Adrenal gland (tissue), 5 donors: ENCODE results near the gene ZNF136.

Source experiments
- POLR2A ChIP-seq, 2 donors: fragments of 450-650 bp; IDR thresholded peaks; one replicate each; pipeline ENCODE4 v1.6.1; 2017; ENCODE audit warnings: antibody characterized with exemption in 2 of 2, mild to moderate bottlenecking in 2 of 2, moderate library complexity in 1 of 2
- TF ChIP-seq, protein P1 (sequence below), 6 experiments: fragments of 450-650 bp in 4 of 6; fragments of 200-600 bp in 2 of 6; sonication (generic) in 1 of 6; IDR thresholded peaks; 1 replicate in 5 of 6; 2 replicates in 1 of 6; pipeline versions ENCODE4 v1.5.1 to v1.8.0; 2016 to 2021; ENCODE audit warnings: antibody characterized with exemption in 6 of 6, mild to moderate bottlenecking in 2 of 6, moderate library complexity in 1 of 6
- donor health status: DM: no; HTN: no; CAD: no.

DNA sequence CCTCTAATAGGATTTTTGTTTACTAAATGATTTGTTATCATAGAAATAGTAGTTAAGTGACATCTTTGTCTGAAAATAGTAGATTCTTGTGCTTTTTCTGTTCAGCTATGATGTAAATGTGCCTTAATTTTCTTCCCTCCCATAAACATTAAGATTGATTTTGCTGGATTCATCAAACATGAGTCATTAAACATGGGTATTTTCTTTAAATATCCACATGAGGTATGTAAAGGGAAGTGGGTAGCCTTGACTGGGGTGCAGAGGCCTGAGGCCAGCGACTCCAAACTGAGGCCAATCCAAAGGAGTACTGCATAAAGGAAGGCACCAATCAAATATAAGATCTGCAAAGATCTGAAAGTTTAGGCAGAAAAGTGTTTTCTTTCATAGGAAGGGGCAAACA, 3.7 kb downstream of the ZNF136 start:
- TF ChIP-seq, protein P1, sequence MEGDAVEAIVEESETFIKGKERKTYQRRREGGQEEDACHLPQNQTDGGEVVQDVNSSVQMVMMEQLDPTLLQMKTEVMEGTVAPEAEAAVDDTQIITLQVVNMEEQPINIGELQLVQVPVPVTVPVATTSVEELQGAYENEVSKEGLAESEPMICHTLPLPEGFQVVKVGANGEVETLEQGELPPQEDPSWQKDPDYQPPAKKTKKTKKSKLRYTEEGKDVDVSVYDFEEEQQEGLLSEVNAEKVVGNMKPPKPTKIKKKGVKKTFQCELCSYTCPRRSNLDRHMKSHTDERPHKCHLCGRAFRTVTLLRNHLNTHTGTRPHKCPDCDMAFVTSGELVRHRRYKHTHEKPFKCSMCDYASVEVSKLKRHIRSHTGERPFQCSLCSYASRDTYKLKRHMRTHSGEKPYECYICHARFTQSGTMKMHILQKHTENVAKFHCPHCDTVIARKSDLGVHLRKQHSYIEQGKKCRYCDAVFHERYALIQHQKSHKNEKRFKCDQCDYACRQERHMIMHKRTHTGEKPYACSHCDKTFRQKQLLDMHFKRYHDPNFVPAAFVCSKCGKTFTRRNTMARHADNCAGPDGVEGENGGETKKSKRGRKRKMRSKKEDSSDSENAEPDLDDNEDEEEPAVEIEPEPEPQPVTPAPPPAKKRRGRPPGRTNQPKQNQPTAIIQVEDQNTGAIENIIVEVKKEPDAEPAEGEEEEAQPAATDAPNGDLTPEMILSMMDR (IDR thresholded peaks at IDR 0.05) = no peak
- TF ChIP-seq POLR2A (IDR thresholded peaks at IDR 0.05) = no peak
